ENCODE measurements around the gene NUDT13. TPM values are rescaled to one million over a fixed set of nuclear protein-coding genes. Genes with fewer than 3 reads are reported as not detected.

NUDT13 gene
- total and polyA plus RNA-seq, 2 of the 8 experiments (the other 6 are each of a cell fraction or from before 2014, with no cell fraction given) = 1.5 to 1.9 TPM

GRCh38 chr10:73167783-73168464 is 57.7 kb downstream of the NUDT13 start, which contains the start of the genes ECD and FAM149B1 (continued):
- TF ChIP-seq TBP (IDR thresholded peaks at IDR 0.05; ENCODE audit: low read depth, low read length) (peak; percentile 95), KDM1A (IDR thresholded peaks at IDR 0.05; ENCODE audit: borderline replicate concordance, low read length) (no peak), SRF (IDR thresholded peaks at IDR 0.05; ENCODE audit: low read depth, low read length) (peak; percentile 86), USF2 (IDR thresholded peaks at IDR 0.05; ENCODE audit: low read length) (0 out of 2 replicates have a peak, but pooled peaks have one; percentile 9), TEAD4 (IDR thresholded peaks at IDR 0.05; ENCODE audit: low read depth, low read length) (no peak), POLR2AphosphoS5 (IDR thresholded peaks at IDR 0.05; ENCODE audit: low read depth, low read length) (peak; percentile 90), RFX5 (IDR thresholded peaks at IDR 0.05; ENCODE audit: borderline replicate concordance, low read depth, low read length) (no peak), RBBP5 (IDR thresholded peaks at IDR 0.05; ENCODE audit: borderline replicate concordance, low read depth, low read length) (0 out of 2 replicates have a peak, but pooled peaks have one; percentile 76), RNF2 (IDR thresholded peaks at IDR 0.05; ENCODE audit: borderline replicate concordance, low read depth, low read length, missing control alignments, poor library complexity, severe bottlenecking) (no peak), ASH2L (IDR thresholded peaks at IDR 0.05; ENCODE audit: low read length) (peak; percentile 94), PHF8 (conservative IDR thresholded peaks at IDR 0.05; ENCODE audit: low read depth, low read length) (peak; percentile 97)
- TF ChIP-seq, protein P1, sequence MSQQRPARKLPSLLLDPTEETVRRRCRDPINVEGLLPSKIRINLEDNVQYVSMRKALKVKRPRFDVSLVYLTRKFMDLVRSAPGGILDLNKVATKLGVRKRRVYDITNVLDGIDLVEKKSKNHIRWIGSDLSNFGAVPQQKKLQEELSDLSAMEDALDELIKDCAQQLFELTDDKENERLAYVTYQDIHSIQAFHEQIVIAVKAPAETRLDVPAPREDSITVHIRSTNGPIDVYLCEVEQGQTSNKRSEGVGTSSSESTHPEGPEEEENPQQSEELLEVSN (IDR thresholded peaks at IDR 0.05) = 0 out of 2 replicates have a peak, but pooled peaks have one; percentile 6
